ENCODE data around the gene MAP3K15. TPM values are rescaled to one million over a fixed set of nuclear protein-coding genes. Genes with fewer than 3 reads are reported as not detected.

Gene MAP3K15
- total and polyA plus RNA-seq, 8 donors = 0.12 to 0.76 (median 0.33) TPM; not detected in 4

DNA sequence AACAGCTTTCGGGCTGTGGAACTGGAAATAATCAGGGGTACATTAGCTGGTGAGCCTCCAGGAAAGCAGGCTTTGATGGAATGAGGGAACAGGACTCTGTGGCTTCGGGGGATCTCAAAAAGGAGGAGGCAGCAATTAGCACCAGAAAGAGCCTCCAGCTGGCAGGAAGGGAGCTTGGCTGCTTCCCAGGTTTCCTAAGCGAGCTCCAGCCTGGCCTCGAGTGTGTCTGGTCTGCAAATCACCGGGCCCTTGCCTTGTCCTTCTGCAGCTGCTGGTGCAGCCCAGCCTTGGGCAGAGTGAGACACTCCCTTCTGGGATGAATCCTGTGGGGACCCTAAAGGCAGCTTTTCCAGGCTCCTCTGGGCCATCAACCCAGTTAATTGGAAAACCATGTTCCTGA is 182.3 kb downstream of the MAP3K15 start:
- intact Hi-C loops (cut with DNase I; ENCODE audit: low total_unique reads) = no loop called here
- 21 to 56% (median 37%) methylated on average over 5 of the region's 5 CpGs; no CpG with 5 or more reads in 1 of the 5 donors for WGBS, 5 donors
- Histone ChIP-seq H3K27me3 (no peaks in the 10 kb centered on the region), H3K36me3 (no peaks in the 10 kb centered on the region), H3K9me3 (peaks cover 0 to 10% (median 5%) of the 10 kb centered on the region in 4 donors), H3K4me1 (no peaks in the 10 kb centered on the region), H3K4me3 (no peak overlapping the region), H3K27ac (no peak overlapping the region)
- DNase-seq = peak in 1 of 2 donors; percentile 51
- TF ChIP-seq, protein P1, sequence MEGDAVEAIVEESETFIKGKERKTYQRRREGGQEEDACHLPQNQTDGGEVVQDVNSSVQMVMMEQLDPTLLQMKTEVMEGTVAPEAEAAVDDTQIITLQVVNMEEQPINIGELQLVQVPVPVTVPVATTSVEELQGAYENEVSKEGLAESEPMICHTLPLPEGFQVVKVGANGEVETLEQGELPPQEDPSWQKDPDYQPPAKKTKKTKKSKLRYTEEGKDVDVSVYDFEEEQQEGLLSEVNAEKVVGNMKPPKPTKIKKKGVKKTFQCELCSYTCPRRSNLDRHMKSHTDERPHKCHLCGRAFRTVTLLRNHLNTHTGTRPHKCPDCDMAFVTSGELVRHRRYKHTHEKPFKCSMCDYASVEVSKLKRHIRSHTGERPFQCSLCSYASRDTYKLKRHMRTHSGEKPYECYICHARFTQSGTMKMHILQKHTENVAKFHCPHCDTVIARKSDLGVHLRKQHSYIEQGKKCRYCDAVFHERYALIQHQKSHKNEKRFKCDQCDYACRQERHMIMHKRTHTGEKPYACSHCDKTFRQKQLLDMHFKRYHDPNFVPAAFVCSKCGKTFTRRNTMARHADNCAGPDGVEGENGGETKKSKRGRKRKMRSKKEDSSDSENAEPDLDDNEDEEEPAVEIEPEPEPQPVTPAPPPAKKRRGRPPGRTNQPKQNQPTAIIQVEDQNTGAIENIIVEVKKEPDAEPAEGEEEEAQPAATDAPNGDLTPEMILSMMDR (IDR thresholded peaks at IDR 0.05) = no peak
- no peak for TF ChIP-seq POLR2AphosphoS5 (IDR thresholded peaks at IDR 0.05)
- no peak for TF ChIP-seq POLR2A (IDR thresholded peaks at IDR 0.05)
- no peak for TF ChIP-seq EP300 (IDR thresholded peaks at IDR 0.05)

DNA sequence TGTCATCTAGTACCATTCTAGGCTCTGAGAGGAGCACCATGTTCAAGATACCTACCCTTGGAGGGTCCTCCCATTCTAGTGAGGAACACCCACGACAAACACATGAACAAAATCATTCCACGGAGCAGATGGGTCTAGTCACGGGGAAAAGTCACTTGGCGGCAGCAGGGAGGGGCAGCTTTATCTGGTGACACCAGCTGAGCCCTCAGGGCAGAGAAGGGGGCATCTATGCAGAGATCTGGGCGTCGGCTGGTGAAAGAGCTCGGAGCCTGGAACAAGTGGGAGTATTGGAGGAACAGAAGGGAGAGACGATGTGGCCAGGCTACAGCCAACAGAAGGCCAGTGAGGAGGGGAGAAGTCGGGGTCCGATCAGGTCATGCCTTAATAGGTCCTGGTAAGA is 183.5 kb downstream of the MAP3K15 start:
- no peak for DNase-seq
- TF ChIP-seq POLR2AphosphoS5 (IDR thresholded peaks at IDR 0.05) (no peak), POLR2A (IDR thresholded peaks at IDR 0.05) (no peak), EP300 (IDR thresholded peaks at IDR 0.05) (no peak)
- TF ChIP-seq, protein P1 (IDR thresholded peaks at IDR 0.05) = no peak
- Histone ChIP-seq H3K4me1 (no peaks in the 10 kb centered on the region), H3K4me3 (no peak overlapping the region), H3K36me3 (no peaks in the 10 kb centered on the region), H3K9me3 (peaks cover 0 to 10% (median 5%) of the 10 kb centered on the region in 4 donors), H3K27ac (no peak overlapping the region), H3K27me3 (no peaks in the 10 kb centered on the region)
- intact Hi-C loops (cut with DNase I; ENCODE audit: low total_unique reads) = no loop called here
- WGBS, 5 donors = 71 to 83% (median 76%) methylated on average over 8 to 10 of the region's 10 CpGs

DNA sequence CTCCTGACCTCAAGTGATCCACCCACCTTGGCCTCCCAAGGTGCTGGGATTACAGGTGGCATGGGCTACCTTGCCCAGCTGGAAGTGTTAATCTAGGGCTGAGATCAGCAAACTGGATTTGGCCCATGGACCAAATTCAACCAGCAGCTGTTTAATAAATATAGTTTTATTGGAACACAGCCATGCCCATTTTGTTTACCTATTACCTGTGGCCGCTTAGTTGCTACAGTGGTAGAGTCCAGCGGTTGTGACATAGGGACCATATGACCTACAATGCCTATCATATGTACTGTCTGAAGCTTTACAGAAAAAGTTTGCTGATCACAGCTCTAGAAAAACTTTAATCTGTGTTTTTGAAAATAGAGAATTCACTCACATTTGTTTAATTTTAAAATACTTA is 188.7 kb downstream of the MAP3K15 start:
- no peak for DNase-seq
- Histone ChIP-seq H3K36me3 (no peaks in the 10 kb centered on the region), H3K27me3 (no peaks in the 10 kb centered on the region), H3K4me1 (no peaks in the 10 kb centered on the region), H3K9me3 (peaks cover 0 to 9% (median 2%) of the 10 kb centered on the region in 4 donors), H3K4me3 (no peak overlapping the region), H3K27ac (no peak overlapping the region)
- TF ChIP-seq POLR2A (IDR thresholded peaks at IDR 0.05) (no peak), POLR2AphosphoS5 (IDR thresholded peaks at IDR 0.05) (no peak), EP300 (IDR thresholded peaks at IDR 0.05) (no peak)
- TF ChIP-seq, protein P1 (IDR thresholded peaks at IDR 0.05) = no peak
- 19 to 77% (median 53%) methylated on average over 2 of the region's 2 CpGs for WGBS, 5 donors
- intact Hi-C loops (cut with DNase I; ENCODE audit: low total_unique reads) = loop anchor here (5.0 kb wide), 1 partner anchor 929 kb away; no protein-coding TSS in a partner anchor

Small RNAs within 50 kb of the gene (small RNA-seq; reads per million reads assigned to genes)
- 0 reads per million in 4 donors for gene RF00019

Other genes with a start within 250 kb of the MAP3K15 start
- gene PDHA1, start 171.6 kb downstream of the MAP3K15 start, total RNA-seq = 100 to 1,000 TPM; 109 to 367 (median 223) TPM
- 100 to 1,000 TPM in 2 of 3 donors, 10 to 100 TPM in 1; 77.6 to 195 (median 133) TPM for gene PDHA1, start 171.6 kb downstream of the MAP3K15 start, polyA plus RNA-seq